Neuronal stem cell (in vitro differentiated cells): ENCODE data around the gene NUDT4.

Experiments
- DNase-seq: peaks from one replicate; pipeline ENCODE4 v3.0.0-alpha.2; 2013; ENCODE audit warnings: low spot score
- H2AFZ ChIP-seq: one replicate; pipeline ENCODE4 v1.6.1; 2013; ENCODE audit warnings: mild to moderate bottlenecking, low read length, inconsistent platforms
- H2AK5ac ChIP-seq: 2 replicates; pipeline ENCODE4 v1.6.1; 2013; ENCODE audit warnings: low read depth, mild to moderate bottlenecking, inconsistent platforms, low read length, moderate library complexity, mixed read lengths
- H2BK120ac ChIP-seq: 2 replicates; pipeline ENCODE4 v1.6.1; 2013; ENCODE audit warnings: low read depth, mild to moderate bottlenecking, inconsistent platforms, low read length, moderate library complexity, mixed read lengths
- H2BK12ac ChIP-seq: one replicate; pipeline ENCODE4 v1.6.1; 2013; ENCODE audit warnings: low read length, inconsistent platforms
- H2BK15ac ChIP-seq: 2 replicates; pipeline ENCODE4 v1.6.1; 2013; ENCODE audit warnings: mild to moderate bottlenecking, low read length, inconsistent platforms, mixed read lengths
- H2BK5ac ChIP-seq: one replicate; pipeline ENCODE4 v1.6.1; 2013; ENCODE audit warnings: inconsistent platforms, mild to moderate bottlenecking, low read length, moderate library complexity
- H3K14ac ChIP-seq: one replicate; pipeline ENCODE4 v1.6.1; 2013; ENCODE audit warnings: low read length, inconsistent platforms
- H3K18ac ChIP-seq: 2 replicates; pipeline ENCODE4 v1.6.1; 2013; ENCODE audit warnings: low read length, inconsistent platforms
- H3K23ac ChIP-seq: 2 replicates; pipeline ENCODE4 v1.6.1; 2013; ENCODE audit warnings: low read depth, mild to moderate bottlenecking, mixed read lengths, low read length, inconsistent platforms; ENCODE audit not compliant: poor library complexity
- H3K27ac ChIP-seq: replicated peaks from 3 replicates; pipeline ENCODE4 v1.5.1; 2013; ENCODE audit warnings: low read length, inconsistent platforms
- H3K27me3 ChIP-seq, 3 experiments: 2 replicates each; pipeline ENCODE4 v1.6.1; 2013; ENCODE audit warnings: low read length in 3 of 3, mild to moderate bottlenecking in 2 of 3, inconsistent platforms in 1 of 3, low read depth in 1 of 3, mixed read lengths in 1 of 3, moderate library complexity in 1 of 3; ENCODE audit not compliant: control insufficient read depth in 3 of 3, insufficient read depth in 3 of 3
- H3K36me3 ChIP-seq, 2 donors: replicated peaks in 1 of 2; 2 replicates each; pipeline ENCODE4 v1.6.1; 2013; ENCODE audit warnings: low read length in 2 of 2; ENCODE audit not compliant: control insufficient read depth in 2 of 2, insufficient read depth in 2 of 2
- H3K4ac ChIP-seq: 2 replicates; pipeline ENCODE4 v1.6.1; 2013; ENCODE audit warnings: inconsistent platforms, mild to moderate bottlenecking, low read length, moderate library complexity
- H3K4me1 ChIP-seq, 2 donors: 1 replicate in 1 of 2; 2 replicates in 1 of 2; pipeline ENCODE4 v1.6.1; 2013; ENCODE audit warnings: low read length in 2 of 2, low read depth in 1 of 2; ENCODE audit not compliant: control insufficient read depth in 2 of 2, insufficient read depth in 1 of 2
- H3K4me2 ChIP-seq: one replicate; pipeline ENCODE4 v1.6.1; 2013; ENCODE audit warnings: mild to moderate bottlenecking, low read length, inconsistent platforms; ENCODE audit not compliant: insufficient read depth, poor library complexity, severe bottlenecking
- H3K4me3 ChIP-seq, 2 donors: 2 replicates each; pipeline ENCODE4 v1.5.1; 2013; ENCODE audit warnings: low read length in 2 of 2, mild to moderate bottlenecking in 2 of 2, inconsistent platforms in 1 of 2, moderate library complexity in 1 of 2
- H3K79me1 ChIP-seq: one replicate; pipeline ENCODE4 v1.6.1; 2013; ENCODE audit warnings: low read depth, mild to moderate bottlenecking, inconsistent platforms, low read length, moderate library complexity
- H3K9ac ChIP-seq: one replicate; pipeline ENCODE4 v1.6.1; 2013; ENCODE audit warnings: mild to moderate bottlenecking, low read depth, low read length, inconsistent platforms; ENCODE audit not compliant: poor library complexity
- H3K9me3 ChIP-seq, 2 donors: replicated peaks in 1 of 2; 2 replicates each; pipeline versions ENCODE3 to v1.6.1; 2013; ENCODE audit warnings: low read length in 2 of 2, mild to moderate bottlenecking in 2 of 2, inconsistent platforms in 1 of 2, low read depth in 1 of 2, mixed read lengths in 1 of 2, moderate library complexity in 1 of 2; ENCODE audit not compliant: control insufficient read depth in 2 of 2, insufficient read depth in 1 of 2
- H4K8ac ChIP-seq: one replicate; pipeline ENCODE4 v1.6.1; 2013; ENCODE audit warnings: low read depth, mild to moderate bottlenecking, inconsistent platforms, low read length, moderate library complexity
- H4K91ac ChIP-seq: one replicate; pipeline ENCODE4 v1.6.1; 2013; ENCODE audit warnings: low read length, low read depth, mild to moderate bottlenecking, inconsistent platforms; ENCODE audit not compliant: poor library complexity
- WGBS, 2 donors: extraction: QIAGEN DNeasy Blood & Tissue Kit; methylation state at CpG; one replicate each; pipeline ENCODE4 v1.1.7; 2013; ENCODE audit warnings: missing lambda C conversion rate in 2 of 2, mixed read lengths in 1 of 2; ENCODE audit not compliant: insufficient read length in 2 of 2, insufficient replicate concordance in 1 of 2; ENCODE audit errors: extremely low coverage in 2 of 2; 5-methylcytosine and 5-hydroxymethylcytosine counted together

NUDT4 gene

GRCh38 chr12:93451423-93452158, 73.9 kb downstream of the NUDT4 start:
- Histone ChIP-seq H3K23ac (no peak overlapping the region), H3K27ac (no peak overlapping the region), H3K4me1 (no peaks in the 10 kb centered on the region), H3K4me3 (no peak overlapping the region), H3K14ac (no peak overlapping the region), H3K36me3 (no peaks in the 10 kb centered on the region), H3K79me1 (no peaks in the 10 kb centered on the region), H3K4ac (no peak overlapping the region), H3K9ac (no peak overlapping the region), H2AFZ (no peak overlapping the region), H3K9me3 (peaks cover 0 to 4% of the 10 kb centered on the region in 2 donors), H3K27me3 (no peaks in the 10 kb centered on the region), H3K4me2 (no peak overlapping the region), H4K8ac (no peak overlapping the region), H2BK5ac (no peak overlapping the region), H3K18ac (no peak overlapping the region), H2BK15ac (no peak overlapping the region), H2AK5ac (no peak overlapping the region), H2BK12ac (no peak overlapping the region), H2BK120ac (no peak overlapping the region), H4K91ac (no peak overlapping the region)
- WGBS, 2 donors: no CpG with 5 or more reads among the region's 3 CpGs
- DNase-seq: no peak

- H2BK120ac ChIP-seq: no peak overlapping the region
- H2AFZ ChIP-seq: no peak overlapping the region
- WGBS, 2 donors: no CpG with 5 or more reads among the region's 5 CpGs
- H3K27ac ChIP-seq: no peak overlapping the region
- H3K4ac ChIP-seq: no peak overlapping the region
- no peak overlapping the region for H2AK5ac ChIP-seq
- no peaks in the 10 kb centered on the region for H3K36me3 ChIP-seq
- H3K79me1 ChIP-seq: no peaks in the 10 kb centered on the region
- no peak overlapping the region for H4K91ac ChIP-seq
- H3K9ac ChIP-seq: no peak overlapping the region
- H3K14ac ChIP-seq: no peak overlapping the region
- H3K23ac ChIP-seq: no peak overlapping the region
- H2BK5ac ChIP-seq: no peak overlapping the region
- H3K27me3 ChIP-seq: no peaks in the 10 kb centered on the region
- H3K4me3 ChIP-seq: no peak overlapping the region
- H4K8ac ChIP-seq: no peak overlapping the region
- no peak overlapping the region for H3K18ac ChIP-seq
- no peak for DNase-seq
- no peak overlapping the region for H2BK15ac ChIP-seq
- H2BK12ac ChIP-seq: no peak overlapping the region
- H3K9me3 ChIP-seq: peaks cover 0 to 4% of the 10 kb centered on the region in 2 donors
- H3K4me2 ChIP-seq: no peak overlapping the region
- no peaks in the 10 kb centered on the region for H3K4me1 ChIP-seq
Measured at GRCh38 chr12:93453633-93454032, 75.9 kb downstream of the NUDT4 start.

DNA sequence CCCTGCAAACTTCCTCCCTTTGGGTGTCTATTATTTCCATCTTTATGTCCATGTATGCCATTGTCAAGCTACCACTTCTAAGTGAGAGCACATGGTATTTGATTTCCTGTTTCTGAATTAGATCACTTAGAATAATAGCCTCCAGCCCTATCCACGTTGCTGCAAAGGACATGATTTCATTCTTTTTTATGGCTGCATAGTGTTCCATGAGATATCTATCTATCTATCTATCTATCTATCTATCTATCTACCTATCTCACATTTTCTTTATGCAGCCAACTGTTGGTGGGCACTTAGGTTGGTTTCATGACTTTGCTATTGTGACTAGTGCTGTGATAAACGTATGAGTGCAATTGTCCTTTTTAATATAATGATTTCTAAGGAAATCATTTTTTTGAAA, 78.4 kb downstream of the NUDT4 start:
- H3K27ac ChIP-seq: no peak overlapping the region
- H3K4me2 ChIP-seq: no peak overlapping the region
- H3K4ac ChIP-seq: no peak overlapping the region
- no peak for DNase-seq
- H3K79me1 ChIP-seq: no peaks in the 10 kb centered on the region
- peaks cover 0 to 2% of the 10 kb centered on the region in 2 donors for H3K4me1 ChIP-seq
- no CpG with 5 or more reads among the region's 2 CpGs for WGBS, 2 donors
- H3K18ac ChIP-seq: no peak overlapping the region
- no peak overlapping the region for H3K4me3 ChIP-seq
- H3K9ac ChIP-seq: no peak overlapping the region
- H3K27me3 ChIP-seq: no peaks in the 10 kb centered on the region
- no peak overlapping the region for H2BK12ac ChIP-seq
- H2BK5ac ChIP-seq: no peak overlapping the region
- no peak overlapping the region for H2AK5ac ChIP-seq
- H3K9me3 ChIP-seq: no peaks in the 10 kb centered on the region
- no peaks in the 10 kb centered on the region for H3K36me3 ChIP-seq
- no peak overlapping the region for H2BK120ac ChIP-seq
- no peak overlapping the region for H3K14ac ChIP-seq
- H4K91ac ChIP-seq: no peak overlapping the region
- H2BK15ac ChIP-seq: no peak overlapping the region
- no peak overlapping the region for H2AFZ ChIP-seq
- H3K23ac ChIP-seq: no peak overlapping the region
- no peak overlapping the region for H4K8ac ChIP-seq
